ENCODE measurements around the gene MED13.

MED13 gene, protein sequence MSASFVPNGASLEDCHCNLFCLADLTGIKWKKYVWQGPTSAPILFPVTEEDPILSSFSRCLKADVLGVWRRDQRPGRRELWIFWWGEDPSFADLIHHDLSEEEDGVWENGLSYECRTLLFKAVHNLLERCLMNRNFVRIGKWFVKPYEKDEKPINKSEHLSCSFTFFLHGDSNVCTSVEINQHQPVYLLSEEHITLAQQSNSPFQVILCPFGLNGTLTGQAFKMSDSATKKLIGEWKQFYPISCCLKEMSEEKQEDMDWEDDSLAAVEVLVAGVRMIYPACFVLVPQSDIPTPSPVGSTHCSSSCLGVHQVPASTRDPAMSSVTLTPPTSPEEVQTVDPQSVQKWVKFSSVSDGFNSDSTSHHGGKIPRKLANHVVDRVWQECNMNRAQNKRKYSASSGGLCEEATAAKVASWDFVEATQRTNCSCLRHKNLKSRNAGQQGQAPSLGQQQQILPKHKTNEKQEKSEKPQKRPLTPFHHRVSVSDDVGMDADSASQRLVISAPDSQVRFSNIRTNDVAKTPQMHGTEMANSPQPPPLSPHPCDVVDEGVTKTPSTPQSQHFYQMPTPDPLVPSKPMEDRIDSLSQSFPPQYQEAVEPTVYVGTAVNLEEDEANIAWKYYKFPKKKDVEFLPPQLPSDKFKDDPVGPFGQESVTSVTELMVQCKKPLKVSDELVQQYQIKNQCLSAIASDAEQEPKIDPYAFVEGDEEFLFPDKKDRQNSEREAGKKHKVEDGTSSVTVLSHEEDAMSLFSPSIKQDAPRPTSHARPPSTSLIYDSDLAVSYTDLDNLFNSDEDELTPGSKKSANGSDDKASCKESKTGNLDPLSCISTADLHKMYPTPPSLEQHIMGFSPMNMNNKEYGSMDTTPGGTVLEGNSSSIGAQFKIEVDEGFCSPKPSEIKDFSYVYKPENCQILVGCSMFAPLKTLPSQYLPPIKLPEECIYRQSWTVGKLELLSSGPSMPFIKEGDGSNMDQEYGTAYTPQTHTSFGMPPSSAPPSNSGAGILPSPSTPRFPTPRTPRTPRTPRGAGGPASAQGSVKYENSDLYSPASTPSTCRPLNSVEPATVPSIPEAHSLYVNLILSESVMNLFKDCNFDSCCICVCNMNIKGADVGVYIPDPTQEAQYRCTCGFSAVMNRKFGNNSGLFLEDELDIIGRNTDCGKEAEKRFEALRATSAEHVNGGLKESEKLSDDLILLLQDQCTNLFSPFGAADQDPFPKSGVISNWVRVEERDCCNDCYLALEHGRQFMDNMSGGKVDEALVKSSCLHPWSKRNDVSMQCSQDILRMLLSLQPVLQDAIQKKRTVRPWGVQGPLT (N-terminal part only)

DNA sequence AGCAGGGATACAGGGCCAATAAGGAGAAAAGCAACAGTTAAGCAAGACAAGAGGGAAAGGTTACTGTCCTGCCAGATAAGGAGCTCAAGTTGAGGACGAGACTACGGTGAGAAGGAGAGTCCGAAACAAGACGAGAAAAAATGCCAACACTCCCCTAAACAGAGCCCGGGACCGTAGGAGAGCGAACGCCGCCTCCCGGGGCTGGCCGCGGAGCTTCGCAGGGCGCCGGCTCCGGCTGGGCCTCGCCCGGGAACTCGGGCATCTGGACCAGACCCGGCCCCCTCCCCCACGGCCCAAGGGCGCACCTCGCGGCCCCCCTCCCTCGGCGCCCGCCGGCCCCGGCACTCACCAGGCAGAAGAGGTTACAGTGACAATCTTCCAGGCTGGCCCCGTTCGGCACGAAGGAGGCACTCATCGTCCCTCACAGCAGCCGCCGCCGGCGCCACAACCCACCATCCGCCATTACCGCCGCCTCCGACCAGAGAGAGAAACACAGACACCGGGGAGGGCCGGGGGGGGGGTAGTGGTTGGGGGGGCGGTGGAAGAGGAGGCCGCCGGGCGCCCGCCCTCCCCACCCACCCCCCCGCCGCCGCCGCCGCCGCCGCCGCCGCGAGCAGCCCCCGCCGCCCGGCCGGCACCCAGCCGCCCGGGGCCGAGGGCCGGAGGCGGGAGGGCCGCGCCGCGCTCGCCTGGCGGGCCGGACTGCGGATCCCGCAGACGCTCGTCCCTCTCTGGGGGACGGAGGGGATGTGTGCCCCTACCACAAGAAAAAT is at the start of gene MED13:
TSS of gene MED13 (minus strand) at position 488 of the 773 bp plus-strand sequence. CDS start at position 415, 73 bp downstream.
- DNase-seq (ENCODE audit: low read depth): no peak

DNA sequence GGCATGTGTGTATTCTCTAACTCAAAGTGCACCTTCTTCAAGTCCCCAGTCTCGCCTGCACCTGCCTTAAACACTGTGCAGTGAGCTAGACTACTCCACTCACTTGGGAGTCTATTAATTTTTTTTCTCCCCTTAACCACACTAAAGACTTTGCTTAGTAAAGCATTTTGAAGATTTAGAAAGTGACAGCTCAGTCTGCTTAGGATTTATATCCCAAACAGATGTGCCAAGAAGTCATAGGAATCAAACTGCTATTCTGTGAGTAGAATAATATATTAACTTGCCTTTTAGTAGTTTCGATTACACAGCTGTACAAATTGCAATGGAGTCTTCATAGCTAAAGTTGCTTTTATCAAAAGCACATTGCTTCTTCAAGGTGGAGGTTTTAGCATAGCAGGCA is 47.2 kb upstream of the MED13 start:
- no peak for DNase-seq (ENCODE audit: low read depth)

DNA sequence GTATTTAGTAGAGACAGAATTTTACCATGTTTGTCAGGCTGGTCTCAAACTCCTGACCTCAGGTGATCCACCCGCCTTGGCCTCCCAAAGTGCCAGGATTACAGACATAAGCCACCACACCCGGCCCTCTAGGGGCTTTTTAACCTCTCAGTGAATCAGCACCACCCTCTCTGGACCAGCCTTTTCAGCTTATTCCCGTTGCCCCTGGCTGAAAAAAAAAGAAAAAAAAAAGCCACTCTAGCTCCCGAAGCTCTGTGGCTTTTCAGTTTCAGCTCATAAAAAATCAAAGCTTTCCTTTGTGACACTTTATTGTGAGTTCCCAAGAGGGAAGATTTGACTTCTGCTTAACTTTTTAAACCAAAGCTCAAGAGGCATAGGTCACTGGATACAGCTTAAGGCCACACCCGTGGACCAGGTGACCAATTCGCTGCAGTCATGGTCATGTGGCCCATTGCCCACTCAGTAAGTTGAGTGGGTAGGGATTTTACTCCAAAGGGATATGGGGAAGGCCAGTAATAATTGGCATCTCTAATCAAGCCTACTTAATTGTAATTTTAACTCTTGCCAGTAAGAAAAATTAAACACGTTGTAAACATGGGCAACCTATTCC is 46.6 kb upstream of the MED13 start:
- DNase-seq (ENCODE audit: low read depth): no peak

DNA sequence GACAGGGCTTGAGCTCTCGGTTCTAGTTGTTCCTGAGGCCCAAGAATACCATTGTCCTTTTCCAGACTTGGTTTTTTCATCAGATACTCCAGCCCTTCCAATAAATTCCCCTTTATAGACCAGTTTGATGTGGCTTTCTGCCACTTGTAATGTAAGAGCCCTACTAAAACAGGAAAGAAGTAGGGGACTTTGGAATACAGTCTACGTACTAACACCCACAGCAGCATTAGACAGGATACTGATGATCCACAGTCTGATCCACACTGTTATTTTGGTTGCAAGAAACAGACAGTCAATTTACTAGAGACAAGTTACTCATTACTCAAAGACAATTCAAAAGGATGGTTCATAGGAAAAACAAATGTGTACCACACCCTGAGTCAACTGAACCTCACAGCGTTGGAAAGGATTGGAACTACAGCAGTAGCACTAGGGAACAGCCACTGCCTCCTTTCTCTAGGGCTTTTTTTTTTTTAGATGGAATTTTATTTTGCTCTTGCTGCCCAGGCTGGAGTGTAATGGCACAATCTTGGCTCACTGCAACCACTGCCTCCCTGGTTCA is 45.9 kb upstream of the MED13 start:
- DNase-seq (ENCODE audit: low read depth): no peak

DNA sequence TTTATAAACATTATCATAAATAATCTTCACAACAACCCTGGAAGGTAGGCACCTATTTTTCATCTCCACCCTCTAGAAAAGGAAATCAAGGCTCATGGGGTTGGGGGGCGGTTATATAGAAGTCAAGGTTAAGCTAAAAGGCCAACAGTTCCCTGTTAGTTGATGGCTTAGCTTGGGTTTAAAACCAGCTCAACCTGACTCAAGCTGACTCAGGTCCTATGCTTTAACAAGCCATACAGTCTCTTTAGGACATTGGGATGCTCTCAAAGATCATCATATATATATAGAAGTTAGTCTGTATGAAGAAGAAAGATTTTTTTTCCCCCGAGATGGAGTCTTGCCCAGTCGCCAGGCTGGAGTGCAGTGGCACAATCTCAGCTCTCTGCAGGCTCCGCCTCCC is 44.8 kb upstream of the MED13 start:
- no peak for DNase-seq (ENCODE audit: low read depth)

DNA sequence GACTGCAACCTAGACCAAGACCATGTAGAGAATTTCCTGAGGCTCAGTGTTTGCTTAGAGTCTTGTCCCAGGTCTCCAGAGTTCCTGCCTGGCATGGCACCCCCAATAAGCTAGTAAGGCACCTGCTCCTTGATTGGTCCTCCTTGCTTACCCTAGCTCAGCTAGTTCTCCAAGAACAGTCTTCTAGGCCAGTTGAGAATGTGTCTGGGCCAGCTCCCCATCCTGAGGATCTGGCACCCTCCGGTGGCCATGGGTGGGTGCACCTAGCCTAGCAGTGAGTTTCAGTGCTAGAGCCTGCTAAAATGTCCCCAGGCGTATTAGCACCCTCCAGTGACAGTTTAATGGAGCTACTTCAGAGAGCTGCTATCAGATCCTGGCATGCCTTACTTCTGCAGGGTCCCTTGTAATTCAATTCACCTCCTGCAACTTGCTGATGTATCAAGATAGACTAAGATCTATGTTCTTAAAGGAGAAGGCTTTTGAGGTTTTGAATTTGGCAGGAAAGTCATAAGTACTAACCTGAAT is 44.4 kb upstream of the MED13 start:
- DNase-seq (ENCODE audit: low read depth): no peak

DNA sequence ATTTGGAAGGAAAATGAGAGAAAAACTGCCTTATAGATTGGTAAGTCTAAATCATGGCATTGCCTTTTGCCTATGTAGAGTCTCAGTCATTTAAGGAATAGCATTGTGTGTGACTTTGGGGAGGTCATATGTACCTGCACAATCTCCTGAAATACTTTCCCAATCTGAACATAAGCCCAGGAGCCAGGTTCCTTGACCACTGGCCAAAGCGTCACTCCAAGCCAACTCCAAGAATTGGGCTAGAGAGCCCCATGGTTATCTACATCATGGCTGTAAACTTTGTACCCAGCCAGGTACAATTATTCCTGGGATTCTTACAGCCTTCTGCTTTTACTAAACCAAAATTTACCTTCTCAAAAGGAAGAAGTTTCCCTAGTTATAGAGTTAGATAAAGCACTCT is 40.8 kb upstream of the MED13 start:
- no peak for DNase-seq (ENCODE audit: low read depth)

DNA sequence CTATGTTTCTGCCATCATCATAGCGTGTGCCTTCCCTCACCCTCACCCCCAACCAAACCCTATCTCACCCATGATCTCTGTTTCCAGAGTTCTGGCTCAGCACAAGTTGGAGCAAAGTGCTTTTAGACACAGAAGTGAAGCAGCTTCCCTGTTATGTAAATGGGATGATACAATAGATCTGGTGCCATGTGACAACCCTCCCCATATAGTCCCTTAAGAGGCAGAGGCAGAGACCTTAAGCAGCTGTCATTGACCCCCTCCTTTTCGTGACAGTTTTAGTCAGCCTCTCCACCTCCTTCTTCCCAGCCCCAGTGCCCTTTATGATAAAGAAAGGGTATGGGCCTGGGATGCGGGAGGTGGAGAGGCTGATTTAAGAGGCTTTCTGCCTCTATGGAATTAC is 40.3 kb upstream of the MED13 start:
- no peak for DNase-seq (ENCODE audit: low read depth)

DNA sequence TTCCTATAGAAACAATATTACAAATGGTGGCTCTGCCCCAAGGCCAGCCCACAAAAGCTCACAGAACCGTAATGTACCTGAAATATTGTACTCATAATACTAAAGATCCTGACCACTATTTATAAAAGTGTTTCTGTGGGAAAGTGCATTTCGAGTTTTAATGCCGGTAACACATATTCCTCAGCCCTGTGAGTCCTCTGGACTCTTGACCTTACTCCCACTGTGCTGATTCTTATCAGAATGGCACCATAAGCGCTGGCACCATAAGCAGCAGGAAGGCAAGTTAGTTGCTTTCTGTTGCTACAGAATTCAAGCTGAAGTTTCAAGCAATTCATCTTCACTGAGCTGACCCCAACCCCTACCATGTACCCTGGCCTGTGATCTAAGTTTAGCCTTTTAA is 36.4 kb upstream of the MED13 start:
- no peak for DNase-seq (ENCODE audit: low read depth)

DNA sequence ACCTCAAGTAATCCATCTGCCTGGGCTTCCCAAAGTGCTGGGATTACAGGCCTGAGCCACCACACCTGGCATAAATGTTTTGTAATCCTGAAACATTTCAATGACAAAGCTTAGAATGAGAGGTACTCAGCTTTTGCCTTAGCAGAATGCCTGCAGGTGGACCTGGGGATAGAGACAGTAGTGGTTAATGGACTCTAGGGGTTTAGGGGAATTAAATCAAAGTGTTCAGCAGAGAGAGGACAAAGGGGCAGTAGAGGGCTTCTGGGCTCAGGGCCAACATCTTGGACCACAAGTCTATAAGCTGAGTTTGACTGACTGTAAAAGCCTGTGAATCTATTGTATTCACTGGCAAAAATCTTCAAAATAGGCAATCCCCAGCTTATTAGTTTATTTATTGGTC is 36.0 kb upstream of the MED13 start:
- DNase-seq (ENCODE audit: low read depth): no peak

DNA sequence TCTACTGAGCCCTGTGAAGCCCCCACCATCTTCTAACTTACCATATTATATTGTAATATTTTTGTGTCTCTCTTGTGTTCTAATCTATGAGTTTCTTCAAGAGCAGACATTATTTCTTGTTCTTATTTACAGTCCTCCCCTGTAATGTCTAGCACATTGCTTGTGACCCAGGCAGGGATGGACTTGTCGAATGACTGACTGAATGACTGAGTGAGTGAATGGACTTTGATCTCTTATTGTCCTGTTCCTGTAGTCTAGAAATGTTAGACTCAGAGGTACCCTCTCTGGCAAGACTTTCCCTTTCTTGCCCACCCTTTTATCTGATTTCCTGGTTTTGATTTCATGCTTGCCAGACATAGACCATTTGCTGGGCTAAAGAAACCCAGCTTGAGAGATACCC is 35.0 kb upstream of the MED13 start:
- no peak for DNase-seq (ENCODE audit: low read depth)

DNA sequence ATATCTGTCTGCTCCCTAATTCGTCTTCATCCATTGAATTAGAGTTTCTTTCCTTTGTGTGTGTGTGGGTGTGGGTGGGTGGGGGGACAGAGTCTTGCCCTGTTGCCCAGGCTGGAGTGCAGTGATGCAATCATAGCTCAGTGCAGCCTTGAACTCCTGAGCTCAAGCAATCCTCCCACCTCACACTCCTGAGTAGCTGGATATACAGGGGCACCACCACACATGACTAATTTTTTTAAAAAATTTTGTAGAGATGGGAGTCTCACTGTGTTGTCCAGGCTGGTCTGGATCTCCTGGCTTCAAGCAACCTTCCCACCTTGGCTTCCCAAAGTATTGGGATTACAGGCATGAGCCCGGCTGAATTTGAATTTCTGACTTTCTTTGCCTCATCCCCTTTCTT is 34.5 kb upstream of the MED13 start:
- no peak for DNase-seq (ENCODE audit: low read depth)

DNA sequence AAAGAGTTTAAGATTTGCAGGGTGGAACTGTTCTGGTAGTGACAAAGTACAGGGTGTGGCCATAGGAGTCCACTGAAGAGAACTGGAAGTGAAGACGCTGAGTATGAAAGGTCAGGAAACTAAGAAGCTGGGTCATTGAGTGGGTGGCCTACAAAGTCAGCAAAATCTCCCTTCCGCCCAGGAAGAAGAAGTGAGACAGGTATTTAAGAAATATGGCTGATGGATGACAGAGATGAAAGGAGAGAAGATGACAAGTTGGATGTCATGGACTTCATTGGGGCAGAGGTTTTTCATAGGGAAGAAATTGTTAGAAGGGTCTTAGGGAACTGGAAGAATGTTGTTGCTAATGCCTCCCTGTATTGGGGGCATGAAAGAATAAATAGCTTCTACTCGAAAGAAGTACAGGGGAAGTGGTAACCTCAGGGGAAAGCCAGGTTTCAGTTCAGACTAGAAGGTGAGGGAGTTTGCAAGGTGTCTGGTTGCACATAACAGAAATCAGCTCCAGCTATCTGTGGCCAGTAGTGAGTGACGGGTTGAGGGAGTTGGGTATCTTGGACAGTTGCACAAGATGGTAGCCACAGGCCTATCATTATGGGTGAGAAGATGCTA is 33.6 kb upstream of the MED13 start:
- no peak for DNase-seq (ENCODE audit: low read depth)

DNA sequence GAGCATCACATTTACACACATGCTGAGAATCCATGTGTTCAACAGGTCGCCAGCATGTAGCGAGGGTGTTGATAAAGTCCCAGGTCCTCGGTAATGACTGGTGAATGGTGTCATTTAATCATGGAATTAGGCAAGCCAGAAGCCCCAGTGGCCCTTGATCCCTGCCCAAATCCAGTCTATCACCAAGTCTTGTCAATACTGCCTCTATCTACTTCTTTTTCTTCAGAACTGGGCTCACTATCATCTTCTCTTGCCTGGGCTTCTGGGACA is 31.3 kb upstream of the MED13 start:
- DNase-seq (ENCODE audit: low read depth): no peak

DNA sequence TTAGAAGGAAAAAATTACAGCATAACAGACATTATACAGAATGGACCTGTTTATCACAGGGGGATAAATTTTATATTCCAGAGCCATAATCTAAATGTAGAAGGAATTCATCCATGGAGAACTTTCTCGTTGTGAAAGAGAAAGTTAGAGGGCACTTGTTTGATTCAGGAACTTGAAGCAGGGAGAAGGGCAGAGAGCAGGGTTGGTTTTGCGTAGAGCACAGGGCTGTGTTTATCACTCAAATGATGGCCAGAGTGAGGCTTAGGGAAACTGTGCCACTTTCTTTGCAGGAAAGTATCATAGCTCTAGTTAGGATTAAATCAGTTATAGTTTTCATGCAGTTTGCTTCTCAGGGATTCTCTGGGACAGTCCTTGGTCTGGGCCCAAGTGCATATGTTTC is 29.1 kb upstream of the MED13 start:
- no peak for DNase-seq (ENCODE audit: low read depth)

DNA sequence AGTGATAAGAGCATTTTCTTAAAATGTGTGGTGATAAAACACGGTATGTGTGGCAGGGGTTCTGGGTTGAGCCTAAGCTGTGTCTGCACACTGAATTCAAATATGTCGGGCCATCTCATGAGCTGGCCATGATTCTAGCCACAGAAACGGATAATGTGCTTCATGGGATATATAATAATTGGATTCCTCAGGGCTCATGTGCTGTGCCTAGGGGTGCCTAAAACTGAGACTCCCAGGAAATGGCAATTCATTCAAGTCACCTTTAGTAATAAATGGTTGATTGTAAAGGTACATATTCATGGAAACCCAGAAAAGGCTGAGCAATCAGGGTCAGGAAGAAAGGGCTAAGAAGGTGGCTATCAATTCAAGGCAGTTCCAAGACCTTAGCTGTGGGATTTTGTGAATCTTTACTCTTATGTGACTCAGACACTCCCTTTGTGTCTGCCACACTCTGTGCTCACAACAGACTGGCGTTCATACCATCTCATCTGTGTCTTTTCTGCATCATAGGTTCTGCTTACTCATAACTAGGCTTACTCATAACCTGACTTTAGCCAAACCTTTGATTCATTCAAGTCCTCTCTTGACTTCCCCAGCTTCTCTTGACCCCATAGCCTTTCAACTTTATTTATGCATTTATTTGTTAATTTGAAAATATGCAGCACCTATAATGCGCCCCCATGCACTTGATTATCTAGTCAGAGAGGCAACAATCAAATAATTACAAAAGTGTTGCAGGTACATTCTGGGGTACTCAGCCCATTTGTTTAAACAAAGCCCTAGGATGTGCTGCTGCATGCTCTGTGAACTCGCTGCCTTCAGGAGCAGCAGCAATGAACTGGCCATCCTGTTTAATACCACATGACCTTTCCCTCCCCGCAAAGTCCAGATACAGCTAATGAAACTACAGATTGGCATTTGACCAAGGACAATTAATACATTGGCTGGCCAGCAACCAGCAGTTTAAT is 28.4 kb upstream of the MED13 start:
- no peak for DNase-seq (ENCODE audit: low read depth)

DNA sequence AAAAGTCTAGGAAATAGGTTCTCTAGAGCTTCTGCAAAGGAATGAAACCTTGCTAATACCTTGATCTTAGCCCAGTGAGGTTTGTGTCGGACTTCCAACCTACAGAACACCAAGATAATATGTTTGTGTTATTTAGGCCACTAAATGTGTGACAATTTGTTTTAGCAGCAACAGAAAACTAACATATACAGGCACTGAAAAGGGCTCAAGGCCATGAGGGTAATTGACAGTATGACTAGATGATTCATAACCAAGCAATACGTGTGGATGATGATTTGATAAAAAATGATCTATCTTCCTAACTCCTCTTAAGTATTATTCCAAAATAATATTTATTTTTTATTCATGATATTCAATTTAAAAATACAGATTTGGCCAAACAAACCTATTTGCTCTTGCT is 27.7 kb upstream of the MED13 start:
- DNase-seq (ENCODE audit: low read depth): no peak

DNA sequence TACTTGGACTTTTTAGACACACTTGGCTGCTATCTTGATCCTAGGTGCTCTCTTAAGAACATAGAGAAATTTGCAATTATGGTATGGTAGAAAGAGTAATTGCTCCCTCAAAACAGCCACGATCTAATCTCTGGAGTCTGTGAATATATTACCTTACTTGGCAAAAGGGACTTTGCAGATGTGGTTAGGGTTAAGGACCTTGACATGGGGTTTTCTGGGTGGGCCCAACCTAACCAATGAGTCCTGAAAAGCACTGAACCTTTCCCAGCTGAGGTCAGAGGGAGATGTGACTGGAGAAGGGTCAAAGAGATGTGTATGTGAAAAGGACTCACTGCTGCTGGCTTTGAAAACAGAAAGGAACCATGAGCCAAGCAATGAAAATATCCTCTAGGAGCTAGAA is 26.7 kb upstream of the MED13 start:
- DNase-seq (ENCODE audit: low read depth): no peak

DNA sequence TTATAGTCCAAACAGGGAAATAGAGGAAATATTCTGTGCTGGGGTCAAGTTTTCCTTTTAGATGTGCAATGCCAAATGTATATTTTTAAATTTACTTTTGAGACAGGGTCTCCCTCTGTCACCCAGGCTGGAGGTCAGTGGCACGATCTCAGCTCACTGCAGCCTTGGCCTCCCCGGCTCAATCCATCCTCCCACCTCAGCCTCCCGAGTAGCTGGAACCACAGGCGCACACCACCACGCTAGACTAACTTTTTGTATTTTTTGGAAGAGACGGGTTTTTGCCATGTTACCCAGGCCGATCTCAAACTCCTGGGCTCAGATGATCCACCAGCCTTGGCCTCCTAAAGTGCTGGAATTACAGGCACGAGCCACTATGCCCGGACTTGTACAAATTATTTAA is 25.8 kb upstream of the MED13 start:
- no peak for DNase-seq (ENCODE audit: low read depth)

All from HS-27A (cell line).